ENCODE data around the gene ZNF70. TPM values are rescaled to one million over a fixed set of nuclear protein-coding genes. Genes with fewer than 3 reads are reported as not detected.

ZNF70 gene
- total RNA-seq, 1 donor = 9.7 TPM

DNA sequence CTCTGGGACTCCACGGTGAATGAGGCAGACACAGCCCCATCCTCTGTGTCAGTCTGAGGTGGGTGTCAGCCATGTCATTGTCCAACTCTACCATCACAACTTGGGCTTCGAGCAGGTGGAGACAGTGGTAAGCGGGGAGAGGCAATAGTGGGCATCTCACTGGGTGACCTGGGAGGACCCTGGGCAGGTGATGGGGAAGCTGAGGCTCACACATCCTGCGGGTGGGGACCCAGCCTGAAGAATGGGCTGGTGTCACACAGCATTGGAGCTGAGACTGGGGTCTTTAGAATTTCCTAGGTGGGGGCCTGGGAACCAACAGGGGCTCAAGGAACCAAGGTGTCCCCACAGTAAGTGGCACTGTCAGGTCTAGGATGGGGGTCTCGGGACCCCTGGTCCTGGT is 28.8 kb upstream of the ZNF70 start:
- no peak for DNase-seq (ENCODE audit: low read depth in 2 of 3, low spot score in 2 of 3)

DNA sequence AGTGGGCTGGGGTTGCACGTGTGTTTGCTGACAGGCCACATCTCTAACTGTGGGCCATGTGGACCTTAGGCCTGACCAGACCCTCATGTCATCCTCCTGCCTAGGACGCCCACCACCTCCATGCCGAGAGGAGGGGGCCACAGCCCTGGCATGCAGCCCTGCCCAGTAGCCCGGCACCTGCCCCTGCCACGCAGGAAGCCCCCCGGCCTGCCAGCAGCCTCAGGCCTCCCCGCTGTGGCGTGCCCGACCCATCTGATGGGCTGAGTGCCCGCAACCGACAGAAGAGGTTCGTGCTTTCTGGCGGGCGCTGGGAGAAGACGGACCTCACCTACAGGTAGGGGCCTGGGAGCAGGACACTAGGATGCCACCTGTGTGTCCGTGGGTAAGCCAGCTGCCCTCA is 28.2 kb upstream of the ZNF70 start:
- no peak for DNase-seq (ENCODE audit: low read depth in 2 of 3, low spot score in 2 of 3)

DNA sequence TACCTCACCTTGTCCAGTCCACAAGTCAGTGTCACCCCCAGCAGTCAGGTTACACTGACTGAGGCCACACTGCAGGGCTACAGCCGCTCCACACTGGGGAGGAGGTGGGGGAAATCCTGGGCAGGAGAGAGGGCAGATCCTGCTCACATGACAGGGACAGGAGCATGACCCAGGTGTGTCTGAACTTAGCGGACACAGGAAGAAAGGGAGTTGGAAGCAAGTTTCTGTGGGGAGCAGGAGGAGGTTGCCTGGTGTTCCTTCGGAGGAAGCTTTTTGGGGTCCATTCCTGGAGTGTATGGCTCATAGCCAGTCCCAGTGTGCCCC is 27.6 kb upstream of the ZNF70 start:
- no peak for DNase-seq (ENCODE audit: low read depth in 2 of 3, low spot score in 2 of 3)

DNA sequence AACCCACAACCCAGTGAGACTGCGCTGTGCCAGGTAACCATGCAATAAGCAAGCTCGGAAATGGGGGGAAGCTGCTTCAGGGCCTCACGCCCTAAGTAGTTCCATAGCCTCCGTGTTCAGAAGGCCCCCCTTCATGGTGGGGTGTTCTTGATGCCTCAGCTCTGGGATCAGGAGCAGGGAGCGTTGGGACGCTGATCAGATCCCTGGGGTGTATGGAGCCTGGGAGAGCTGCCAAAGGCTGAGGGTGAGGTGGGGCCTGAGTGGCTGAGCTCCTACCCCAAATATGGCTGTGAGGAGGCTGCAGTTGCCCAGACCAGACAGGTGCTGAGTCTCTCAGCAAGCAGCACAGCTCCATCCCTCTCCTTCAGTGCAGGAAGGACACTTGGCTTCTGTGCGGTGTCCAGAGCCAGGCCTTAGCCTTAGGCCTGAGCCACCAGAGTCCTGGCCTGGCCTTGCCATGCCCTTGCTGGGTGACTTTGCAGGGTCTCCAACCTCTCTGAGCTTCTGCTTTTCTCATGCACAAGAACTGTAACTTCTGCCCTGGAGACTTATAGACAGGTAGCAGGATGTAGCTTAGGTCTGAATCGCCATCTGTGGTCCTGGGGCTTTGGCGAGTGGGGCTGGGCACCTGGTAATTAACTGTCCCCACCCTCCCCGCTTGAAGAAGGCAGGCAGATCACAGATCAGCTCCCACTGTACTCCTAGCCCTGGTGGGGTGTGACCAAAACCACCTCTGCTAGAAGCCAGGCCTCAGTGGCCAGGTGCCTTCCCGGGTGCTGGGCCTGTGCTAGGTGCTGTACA is 27.1 kb upstream of the ZNF70 start:
- DNase-seq (ENCODE audit: low read depth in 2 of 3, low spot score in 2 of 3) = no peak

DNA sequence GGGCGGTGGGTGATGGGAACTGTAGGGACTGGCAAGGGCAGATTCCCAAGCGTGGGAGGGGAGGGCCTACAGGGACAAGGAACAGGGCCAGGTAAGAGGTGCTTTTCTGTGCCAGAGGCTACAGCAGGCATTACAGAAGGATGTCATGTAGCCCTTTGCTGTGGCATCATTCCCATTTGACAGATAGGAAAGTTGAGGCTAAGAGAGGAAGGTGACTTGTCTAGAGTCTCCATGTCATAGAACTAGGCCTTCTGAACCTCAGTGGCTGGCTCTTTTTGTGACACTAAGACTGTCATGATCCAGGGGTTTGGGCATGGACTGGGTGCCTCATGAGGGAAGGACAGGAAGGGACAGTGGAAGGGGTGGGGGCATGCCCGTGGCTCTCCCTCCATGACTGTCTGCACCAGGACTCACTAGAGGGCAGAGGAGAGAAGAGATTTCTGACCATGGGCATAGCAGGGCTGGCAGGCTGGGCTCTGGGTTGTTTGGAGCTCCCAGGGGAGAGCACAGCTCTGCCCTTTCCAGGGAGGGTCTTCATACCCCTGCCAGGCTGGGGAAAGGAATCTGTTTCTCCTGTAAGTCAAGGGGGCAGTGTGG is 25.0 kb upstream of the ZNF70 start:
- no peak for DNase-seq (ENCODE audit: low read depth in 2 of 3, low spot score in 2 of 3)

DNA sequence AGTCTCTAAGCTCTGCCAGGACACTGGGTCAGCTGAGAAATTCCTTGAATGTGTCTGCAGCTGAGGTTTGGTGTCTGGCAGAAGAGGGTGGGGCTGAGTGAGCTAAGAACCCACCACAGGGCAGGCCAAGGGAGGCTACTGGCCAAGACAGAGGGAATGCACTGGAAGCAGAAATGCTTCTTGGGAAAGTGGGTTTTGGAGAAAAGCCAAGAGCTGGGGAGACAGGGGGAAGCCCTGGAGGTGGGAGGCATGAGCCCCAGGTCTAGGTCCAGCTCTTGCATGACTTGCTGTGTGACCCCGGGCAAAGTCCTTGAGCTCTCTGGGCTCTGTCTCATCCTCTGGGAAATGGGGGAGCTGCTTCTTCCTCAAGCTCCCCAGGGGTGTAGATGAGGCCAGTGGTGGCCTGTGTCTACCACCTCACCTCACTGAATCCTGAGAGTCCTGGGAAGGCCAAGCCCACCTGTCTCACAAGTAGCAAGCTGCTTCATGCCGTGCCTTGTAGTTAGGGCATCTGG is 24.1 kb upstream of the ZNF70 start:
- no peak for DNase-seq (ENCODE audit: low read depth in 2 of 3, low spot score in 2 of 3)

DNA sequence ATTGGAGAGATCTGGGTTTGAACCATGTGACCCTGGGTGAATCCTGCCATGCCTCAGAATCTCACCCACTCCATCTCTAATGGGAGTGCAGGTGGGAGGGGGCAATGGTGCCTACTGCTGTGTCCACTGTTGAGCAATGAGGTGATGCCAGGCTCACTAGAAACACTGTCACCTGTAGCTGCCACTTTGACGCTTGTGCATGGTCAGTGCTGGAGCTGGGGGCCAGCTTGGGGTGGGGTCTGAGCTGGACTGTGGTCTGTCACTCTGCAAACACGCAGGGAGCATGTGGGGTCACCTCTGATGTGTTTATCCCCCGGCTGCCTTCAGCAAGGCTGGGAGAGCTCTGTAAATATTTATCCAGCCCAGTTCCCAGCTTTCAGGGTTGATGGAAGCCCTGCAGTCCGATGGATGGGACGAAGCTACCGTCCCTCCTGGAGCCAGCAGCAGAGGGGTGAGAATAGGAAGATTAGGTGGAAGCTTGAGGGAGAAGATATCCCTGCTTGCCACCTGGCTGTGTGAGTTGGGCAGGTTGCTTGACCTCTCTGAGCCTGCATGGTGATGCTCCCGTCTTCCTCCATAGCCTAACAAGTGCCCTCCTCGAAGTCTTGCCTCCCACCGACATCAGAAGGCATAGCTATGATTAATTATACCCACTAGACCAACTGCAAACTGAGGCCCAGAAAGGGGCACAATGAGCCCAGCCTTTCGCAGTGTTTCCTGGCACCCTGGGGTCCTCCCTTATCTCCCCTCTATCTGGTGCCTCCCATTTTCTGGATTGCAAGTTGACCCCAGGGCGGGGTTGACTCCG is 23.4 kb upstream of the ZNF70 start:
- no peak for DNase-seq (ENCODE audit: low read depth in 2 of 3, low spot score in 2 of 3)

DNA sequence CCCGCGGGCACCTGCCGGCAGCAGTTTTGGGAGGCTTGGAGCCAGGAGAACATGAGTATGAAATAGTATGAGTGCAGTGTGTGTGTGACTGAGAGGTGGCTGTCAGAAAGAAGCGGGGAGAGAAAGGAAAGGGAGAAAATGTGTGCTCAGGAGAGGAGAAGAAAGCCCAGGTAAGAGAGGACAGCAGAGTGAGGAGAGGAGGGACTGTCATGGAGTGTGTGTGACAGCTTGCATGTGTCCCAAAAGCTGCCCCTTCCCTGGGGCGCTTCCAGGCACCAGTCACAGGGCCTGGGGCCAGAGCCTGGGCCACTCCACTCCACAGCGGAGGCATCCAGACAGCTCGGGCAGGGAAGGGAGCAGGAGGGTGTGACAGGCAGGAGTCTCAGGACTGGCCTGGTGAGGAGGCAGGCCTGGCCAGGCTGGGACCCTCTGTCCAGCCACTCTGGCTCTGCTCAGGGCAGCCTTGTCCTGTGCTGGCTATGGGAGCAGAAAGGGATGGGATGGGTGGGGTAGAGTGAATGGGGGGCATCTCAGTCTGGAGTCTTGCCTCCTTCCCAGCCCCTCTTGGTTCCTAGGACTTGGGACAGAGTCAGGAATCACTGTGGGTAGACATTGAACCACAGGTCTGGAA is 22.7 kb upstream of the ZNF70 start:
- no peak for DNase-seq (ENCODE audit: low read depth in 2 of 3, low spot score in 2 of 3)

DNA sequence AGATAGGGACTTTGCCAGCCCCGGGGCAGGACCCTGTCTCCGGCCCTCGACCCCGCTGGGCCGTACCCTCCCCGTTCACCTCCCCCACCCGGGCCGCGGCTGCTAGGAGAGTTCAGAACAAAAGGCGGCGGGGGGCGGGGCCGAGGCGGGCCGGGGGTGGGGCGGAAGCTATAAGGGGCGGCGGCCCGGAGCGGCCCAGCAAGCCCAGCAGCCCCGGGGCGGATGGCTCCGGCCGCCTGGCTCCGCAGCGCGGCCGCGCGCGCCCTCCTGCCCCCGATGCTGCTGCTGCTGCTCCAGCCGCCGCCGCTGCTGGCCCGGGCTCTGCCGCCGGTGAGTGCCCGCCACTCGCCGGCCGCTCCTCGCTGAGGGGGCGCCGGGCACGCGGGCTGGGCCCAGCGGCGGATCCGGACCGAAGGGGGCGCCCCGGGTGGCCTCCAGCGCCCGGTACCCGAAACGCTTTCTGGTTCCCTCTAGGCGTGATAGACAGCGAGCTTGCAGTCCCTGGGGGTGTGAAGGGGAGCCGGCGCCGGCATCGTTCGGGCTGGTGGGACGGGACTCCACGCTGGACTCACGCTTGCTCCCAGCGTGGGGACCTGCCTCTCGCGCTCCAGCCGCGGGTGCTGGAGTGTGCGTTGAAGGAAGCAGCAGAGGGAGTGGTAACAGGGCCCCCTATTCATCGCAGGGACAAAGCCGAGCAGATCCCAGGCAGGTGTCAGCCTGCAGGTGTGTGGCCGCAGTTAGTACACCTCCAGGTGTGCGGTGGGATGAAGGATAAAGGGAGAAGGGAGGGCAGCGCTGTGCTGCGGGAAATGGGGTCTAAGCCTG is 21.9 kb upstream of the ZNF70 start, which contains the start of gene MMP11:
MMP11 (plus strand) TSS at position 201 of the 825 bp plus-strand sequence; CDS start at position 223, 22 bp downstream.
- DNase-seq (ENCODE audit: low read depth in 2 of 3, low spot score in 2 of 3) = peak in 1 of 3 donors; percentile 44

DNA sequence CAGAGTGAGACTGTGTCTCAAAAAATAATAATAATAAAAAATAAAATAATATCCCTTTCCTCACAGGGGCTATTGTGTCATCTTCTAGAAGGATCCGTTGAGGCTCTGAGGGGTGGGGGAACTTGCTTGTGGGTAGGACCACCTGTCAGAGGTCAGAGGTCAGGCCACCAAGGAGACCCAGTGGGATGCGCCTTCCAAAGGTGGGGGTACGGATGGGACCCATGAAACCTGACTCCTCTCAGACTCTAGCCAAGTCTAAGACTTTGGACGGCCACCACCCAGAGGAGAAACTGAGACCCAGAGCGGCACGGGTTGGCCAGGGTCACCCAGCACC is 21.4 kb upstream of the ZNF70 start:
- no peak for DNase-seq (ENCODE audit: low read depth in 2 of 3, low spot score in 2 of 3)

DNA sequence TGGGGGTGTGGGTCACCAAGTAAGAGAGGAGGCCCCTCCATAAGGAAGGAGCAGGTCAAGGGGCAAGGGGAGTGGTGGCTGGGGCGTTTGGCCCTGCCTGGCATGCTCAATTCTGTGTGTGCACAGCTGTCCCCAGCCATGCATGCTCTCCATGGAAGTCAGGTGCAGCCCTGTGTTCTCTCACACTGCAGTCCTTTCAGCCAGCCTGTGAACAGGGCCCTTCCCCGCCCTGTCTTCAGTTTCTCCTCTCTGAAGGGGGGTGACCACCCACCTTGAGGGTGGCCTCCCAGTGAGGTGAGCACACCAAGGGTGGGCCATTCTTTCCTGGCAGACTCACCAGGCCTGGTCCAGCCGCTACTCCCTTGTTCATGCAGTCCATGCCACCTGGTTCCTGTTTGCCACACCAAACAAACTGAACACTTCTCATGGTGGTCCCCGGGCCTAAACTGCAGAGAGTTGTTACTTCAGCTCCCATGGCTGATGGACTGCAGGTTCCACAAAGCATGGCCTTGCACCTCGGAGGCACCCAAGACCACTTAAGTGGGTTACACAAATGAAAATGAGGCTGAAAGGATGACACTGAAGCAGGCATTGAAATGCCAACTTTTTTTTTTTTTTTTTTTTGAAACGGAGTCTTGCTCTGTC is 18.5 kb upstream of the ZNF70 start:
- no peak for DNase-seq (ENCODE audit: low read depth in 2 of 3, low spot score in 2 of 3)

DNA sequence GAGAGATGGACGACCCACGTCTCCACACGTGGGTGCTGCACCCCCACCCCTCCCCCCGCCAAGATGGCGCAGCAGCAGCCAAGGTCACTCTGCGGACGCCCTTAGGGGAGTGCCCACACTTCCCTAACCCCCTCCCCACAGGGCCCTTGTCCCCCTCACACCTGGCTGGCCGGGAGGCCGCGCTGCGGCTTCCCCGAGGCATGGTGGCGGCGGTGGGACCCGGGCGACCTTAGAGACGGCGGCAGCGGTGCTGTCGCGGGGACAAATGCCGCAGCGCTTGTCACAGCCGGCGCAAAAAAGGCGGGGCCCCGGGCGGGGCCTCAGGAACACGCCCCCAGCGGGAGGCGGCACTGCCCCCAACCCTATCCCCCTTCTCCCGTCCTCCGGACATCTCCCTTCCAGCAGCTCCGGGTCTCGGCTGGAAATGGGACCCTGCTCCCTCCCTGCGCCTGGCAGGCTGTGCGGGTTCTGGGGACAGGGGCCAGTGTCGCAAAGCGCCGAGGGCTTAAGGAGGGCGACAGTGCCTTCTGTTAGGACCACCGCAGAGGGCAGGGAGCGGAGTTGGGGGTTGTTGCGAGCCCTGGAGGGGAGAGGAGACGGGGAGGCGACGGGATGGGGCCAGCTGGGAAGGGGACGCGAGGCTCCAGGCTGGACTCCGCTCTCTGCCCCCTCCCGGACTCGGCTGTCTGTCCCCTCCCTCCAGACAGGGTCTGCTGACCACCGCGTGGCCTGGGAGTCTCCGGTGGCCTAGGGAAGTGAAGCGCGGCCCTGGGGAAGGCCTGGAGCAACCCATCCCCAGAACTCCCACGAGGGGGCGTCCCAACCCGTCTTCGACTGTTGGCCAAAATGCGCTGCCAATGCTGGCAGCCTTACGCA is 17.0 kb upstream of the ZNF70 start, which contains the start of gene CHCHD10:
CHCHD10 (minus strand) TSS at position 300 of the 876 bp plus-strand sequence; CDS start at position 202, 98 bp downstream.
- peak; percentile 44 to 82 (median 81) for DNase-seq (ENCODE audit: low read depth in 2 of 3, low spot score in 2 of 3)

DNA sequence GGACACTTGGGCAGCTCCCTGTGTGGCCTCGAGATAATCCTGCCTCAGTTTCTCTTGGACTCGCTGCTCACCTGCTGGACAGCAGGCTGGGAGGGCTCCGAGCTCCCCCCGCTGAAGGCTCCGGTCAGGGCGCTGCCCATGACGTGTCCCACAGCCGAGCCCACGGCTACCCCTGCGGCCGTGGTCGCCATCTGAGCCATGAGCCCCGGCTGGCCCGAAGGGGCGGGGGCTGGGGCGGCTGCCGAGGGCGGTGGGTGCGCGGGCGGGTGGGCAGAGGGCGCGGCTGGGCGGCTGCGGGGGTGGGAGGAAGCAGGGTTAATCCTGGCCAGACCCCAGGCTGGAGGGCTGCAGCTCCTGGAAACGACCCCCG is 16.4 kb upstream of the ZNF70 start:
- no peak for DNase-seq (ENCODE audit: low read depth in 2 of 3, low spot score in 2 of 3)

DNA sequence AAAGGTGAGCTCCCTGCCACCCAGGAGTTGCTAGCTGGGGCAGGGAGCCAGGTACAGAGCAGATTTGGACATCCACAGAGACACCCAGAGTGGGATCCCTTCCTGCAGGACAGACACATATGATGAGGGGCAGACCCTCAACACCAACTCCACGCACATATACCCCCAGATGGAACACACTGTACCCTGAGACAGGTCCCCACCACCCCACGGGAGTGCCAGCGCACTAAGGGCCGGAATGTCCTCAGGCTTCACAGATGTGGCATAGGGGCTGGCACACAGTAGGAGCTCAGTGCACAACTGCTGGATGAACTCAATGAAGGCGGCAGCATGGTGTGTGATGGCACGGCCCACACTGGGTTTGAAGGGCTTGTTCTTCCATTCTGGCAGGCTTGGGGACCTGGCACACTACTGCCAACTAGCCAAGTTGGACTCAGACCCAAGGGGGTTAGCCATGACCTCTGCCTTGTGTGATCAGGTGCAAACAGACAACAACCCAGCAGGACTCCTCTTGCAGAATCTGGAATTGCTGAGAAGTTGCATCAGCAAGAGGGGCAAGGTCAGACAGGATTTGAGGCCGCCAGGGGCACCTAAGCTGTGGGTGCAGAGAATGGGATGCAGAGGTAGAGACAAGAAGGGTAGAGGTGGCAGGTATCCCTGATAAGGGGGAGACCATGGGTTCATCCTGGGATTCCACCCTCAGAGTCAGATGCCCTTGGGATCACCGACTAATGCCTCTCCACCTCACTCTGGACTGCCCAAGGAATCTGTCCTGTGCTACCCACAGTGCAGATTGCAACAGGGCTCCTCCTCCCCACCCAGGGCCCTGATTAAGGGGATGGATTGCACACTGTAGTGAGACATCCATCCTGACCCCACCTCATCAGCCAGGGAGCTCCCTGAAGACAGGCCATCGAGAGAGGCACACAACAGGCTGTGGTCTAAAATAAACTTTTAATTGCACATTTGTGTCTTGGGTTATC is 14.3 kb upstream of the ZNF70 start:
- DNase-seq (ENCODE audit: low read depth in 2 of 3, low spot score in 2 of 3) = no peak

DNA sequence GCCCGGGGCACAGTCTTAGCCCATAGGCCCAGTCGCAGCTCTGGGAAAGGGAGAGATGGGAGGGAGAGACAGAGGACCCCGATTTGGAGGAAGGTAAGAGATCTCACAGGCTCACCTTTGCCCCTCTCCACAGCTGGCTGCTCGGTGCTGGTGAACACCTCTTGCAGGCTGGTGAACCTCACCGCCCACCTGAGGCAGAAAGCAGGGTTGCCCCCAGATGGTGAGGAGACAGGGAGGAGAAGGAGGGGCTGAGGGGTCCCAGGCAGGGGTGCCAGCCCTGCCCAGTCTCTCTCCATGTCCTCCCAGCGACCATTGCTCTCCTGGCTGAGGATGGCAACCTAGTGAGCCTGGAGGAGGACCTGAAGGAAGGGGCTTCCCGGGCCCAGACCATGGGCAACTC is 13.0 kb upstream of the ZNF70 start:
- no peak for DNase-seq (ENCODE audit: low read depth in 2 of 3, low spot score in 2 of 3)

DNA sequence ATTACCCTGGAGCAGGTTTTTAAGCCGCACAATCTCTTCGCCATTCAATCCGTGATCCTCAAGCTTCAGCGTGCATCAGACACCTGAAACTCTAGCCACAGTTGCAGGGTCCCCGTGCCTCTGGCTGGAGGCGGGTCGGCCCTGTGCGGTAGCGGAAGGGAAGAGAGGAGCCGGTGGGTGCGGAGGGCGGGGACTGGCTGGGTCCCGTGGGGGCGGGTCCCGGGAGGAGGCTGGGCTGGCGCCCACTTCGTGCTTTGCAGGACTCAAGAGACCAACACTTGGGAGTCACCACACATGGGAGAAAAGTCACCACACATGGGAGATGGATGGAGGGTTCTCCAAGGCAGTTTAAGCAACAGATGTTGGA is 12.7 kb upstream of the ZNF70 start:
- DNase-seq (ENCODE audit: low read depth in 2 of 3, low spot score in 2 of 3) = no peak

DNA sequence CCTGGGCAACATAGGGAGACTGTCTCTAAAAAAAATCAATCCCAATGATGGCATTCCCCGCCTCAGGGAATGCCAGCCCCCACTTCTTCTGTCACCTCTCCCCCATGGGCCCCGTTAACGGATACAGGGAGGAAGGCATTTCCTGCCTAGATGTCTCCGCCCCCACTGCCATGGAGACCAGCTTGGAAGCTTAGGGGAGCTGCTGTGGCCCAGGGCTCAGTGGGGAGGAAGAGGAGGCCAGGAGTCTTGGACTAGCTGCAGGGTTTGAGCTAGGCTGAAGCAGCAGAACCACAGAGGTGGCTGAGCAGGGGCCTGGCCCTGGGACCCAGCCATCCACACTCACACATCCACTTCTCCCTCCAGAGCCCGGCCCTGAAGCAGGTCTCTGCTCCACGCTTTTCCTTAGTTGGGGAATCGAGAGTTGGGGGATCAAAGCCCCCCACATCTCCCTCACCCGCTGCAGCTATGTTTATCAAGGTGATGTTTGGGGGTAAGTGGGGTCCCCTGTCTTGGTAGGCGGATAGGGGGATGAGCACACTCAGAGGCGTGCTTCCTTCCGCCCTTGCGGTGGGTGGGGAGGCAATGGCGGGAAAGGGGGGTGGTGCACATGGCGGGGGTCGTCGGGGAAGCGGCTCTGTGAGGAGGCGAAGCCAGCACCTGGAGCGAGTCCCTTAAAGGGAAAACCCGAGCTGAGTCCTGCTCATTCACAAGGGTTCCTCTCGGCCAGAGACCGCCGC is 12.1 kb upstream of the ZNF70 start, which contains the start of gene C22orf15:
C22orf15 (plus strand) TSS at position 149 of the 737 bp plus-strand sequence; CDS start at position 466, 317 bp downstream.
- DNase-seq (ENCODE audit: low read depth in 2 of 3, low spot score in 2 of 3) = no peak

Data from hematopoietic multipotent progenitor cell (in vitro differentiated cells).